Osteocyte (in vitro differentiated cells): ENCODE results near the gene HEATR3. TPM values are rescaled to one million over a fixed set of nuclear protein-coding genes. Genes with fewer than 3 reads are reported as not detected.
A peak's percentile ranks its signal among the peaks of the same experiment; 100 is the strongest.

Experiments
- DNase-seq: peaks from one replicate; pipeline ENCODE4 v3.0.0; 2021; ENCODE audit warnings: mixed read lengths; ENCODE audit not compliant: unreplicated experiment; ENCODE audit errors: extremely low spot score
- H3K27ac Mint-ChIP-seq: one replicate; pipeline ENCODE4 v1.8.0; 2021; ENCODE audit warnings: mild to moderate bottlenecking, mixed read lengths; ENCODE audit not compliant: unreplicated experiment
- H3K27me3 Mint-ChIP-seq: one replicate; pipeline ENCODE4 v1.8.0; 2021; ENCODE audit warnings: mixed read lengths; ENCODE audit not compliant: unreplicated experiment
- H3K36me3 Mint-ChIP-seq: one replicate; pipeline ENCODE4 v1.8.0; 2021; ENCODE audit warnings: mixed read lengths; ENCODE audit not compliant: unreplicated experiment
- H3K4me1 Mint-ChIP-seq: one replicate; pipeline ENCODE4 v1.8.0; 2021; ENCODE audit warnings: mixed read lengths; ENCODE audit not compliant: unreplicated experiment
- H3K4me3 Mint-ChIP-seq: one replicate; pipeline ENCODE4 v1.8.0; 2021; ENCODE audit warnings: mild to moderate bottlenecking, moderate library complexity, mixed read lengths; ENCODE audit not compliant: unreplicated experiment
- H3K9me3 Mint-ChIP-seq: one replicate; pipeline ENCODE4 v1.8.0; 2021; ENCODE audit warnings: mixed read lengths; ENCODE audit not compliant: unreplicated experiment
- CTCF ChIP-seq: fragments of 200-600 bp; sonication (generic); IDR thresholded peaks from 2 replicates; pipeline ENCODE4 v1.5.0; 2021; ENCODE audit warnings: antibody characterized with exemption, mild to moderate bottlenecking, moderate library complexity
- total RNA-seq: library from RNA; stranded (reverse); gene quantifications from 2 replicates; pipeline ENCODE4 v1.2.1, GENCODE V29; 2021

Gene HEATR3
- total RNA-seq, 1 donor from 2014 or later = 19.4 TPM

- no peak overlapping the region for H3K4me3 Mint-ChIP-seq
- no peaks in the 10 kb centered on the region for H3K9me3 Mint-ChIP-seq
- no peak overlapping the region for H3K27ac Mint-ChIP-seq
- peaks cover 15% of the 10 kb centered on the region for H3K4me1 Mint-ChIP-seq
- H3K36me3 Mint-ChIP-seq = no peaks in the 10 kb centered on the region
- DNase-seq = no peak
- peaks cover 19% of the 10 kb centered on the region for H3K27me3 Mint-ChIP-seq
- no peak for TF ChIP-seq CTCF
These were observed 41.6 kb upstream of the HEATR3 start for GRCh38 chr16:50024207-50024606.

- peak; percentile 99 for TF ChIP-seq CTCF
- H3K4me3 Mint-ChIP-seq = peak within 1 kb of the TSS; percentile 91
These were observed 40.9 kb upstream of the HEATR3 start, which contains the start of gene CNEP1R1 for GRCh38 chr16:50024684-50025536. CNEP1R1 (plus strand) TSS chr16:50025225; CDS start chr16:50025316, 91 bp downstream.

GRCh38 chr16:50025537-50025931 lies 40.2 kb upstream of the HEATR3 start:
- H3K4me1 Mint-ChIP-seq = peaks cover 15% of the 10 kb centered on the region
- H3K36me3 Mint-ChIP-seq = peaks cover 10% of the 10 kb centered on the region
- no peaks in the 10 kb centered on the region for H3K9me3 Mint-ChIP-seq
- H3K27me3 Mint-ChIP-seq = peaks cover 12% of the 10 kb centered on the region
- peak overlapping the region; percentile 72 for H3K27ac Mint-ChIP-seq
- H3K4me3 Mint-ChIP-seq = peak overlapping the region; percentile 91
- no peak for TF ChIP-seq CTCF
- DNase-seq = no peak

More at GRCh38 chr16:50024684-50025536, 40.9 kb upstream of the HEATR3 start, which contains the start of gene CNEP1R1:
- Mint-ChIP-seq H3K27me3 (peaks cover 17% of the 10 kb centered on the region), H3K4me1 (peaks cover 15% of the 10 kb centered on the region), H3K27ac (peak within 1 kb of the TSS; percentile 72), H3K9me3 (no peaks in the 10 kb centered on the region), H3K36me3 (peaks cover 5% of the 10 kb centered on the region)
- peak; percentile 98 for DNase-seq

- Mint-ChIP-seq H3K4me1 (peaks cover 15% of the 10 kb centered on the region), H3K36me3 (peaks cover 25% of the 10 kb centered on the region), H3K27ac (no peak overlapping the region), H3K27me3 (no peaks in the 10 kb centered on the region), H3K4me3 (no peak overlapping the region), H3K9me3 (no peaks in the 10 kb centered on the region)
- no peak for DNase-seq
- no peak for TF ChIP-seq CTCF
These were observed 37.9 kb upstream of the HEATR3 start for GRCh38 chr16:50027829-50028228.

GRCh38 chr16:50035468-50035992 lies 30.2 kb upstream of the HEATR3 start:
- Mint-ChIP-seq H3K4me1 (no peaks in the 10 kb centered on the region), H3K27me3 (no peaks in the 10 kb centered on the region), H3K9me3 (no peaks in the 10 kb centered on the region), H3K27ac (no peak overlapping the region), H3K36me3 (peaks cover 36% of the 10 kb centered on the region), H3K4me3 (no peak overlapping the region)
- DNase-seq = no peak
- TF ChIP-seq CTCF = no peak
